Endothelial cell of umbilical vein (primary cell): ENCODE measurements around the gene COASY. TPM values are rescaled to one million over a fixed set of nuclear protein-coding genes. Genes with fewer than 3 reads are reported as not detected.

Source experiments
- BruUV-seq: library from RNA; stranded (reverse); fragments of 400-500 nt; replicated peaks from 2 replicates; lab custom pipeline; 2021; lab: Mats Ljungman, UMichigan
- CTCF ChIA-PET: fragments of 300-600, 350-600 bp; sonication (Branson Sonifier 250); formaldehyde crosslinking; loops from one replicate; lab custom pipeline; 2021; ENCODE audit warnings: antibody characterized with exemption, inconsistent platforms; lab: Charles Lee
- POLR2A ChIA-PET: fragments of 300-600, 350-600 bp; sonication (Branson Sonifier 250); formaldehyde crosslinking; loops from one replicate; lab custom pipeline; 2021; ENCODE audit warnings: antibody characterized with exemption, inconsistent platforms; lab: Charles Lee
- DNase-seq: peaks from one replicate; pipeline ENCODE4 v3.0.0-alpha.2; 2011; ENCODE audit warnings: low read depth, low spot score
- FAIRE-seq: peaks from 2 replicates; lab custom pipeline; 2011; peaks lifted over from hg19 to GRCh38; lab: Jason Lieb, UNC
- H2AFZ ChIP-seq: 2 replicates; pipeline ENCODE4 v1.6.0; 2012; ENCODE audit warnings: low read depth, low read length, control low read depth, inconsistent platforms
- H3K27ac ChIP-seq: 2 replicates; pipeline ENCODE4 v1.5.1; 2011; ENCODE audit warnings: low read depth, mild to moderate bottlenecking, control low read depth, low read length, moderate library complexity; ENCODE audit not compliant: insufficient read depth
- H3K27me3 ChIP-seq, 2 experiments: 2 replicates each; pipeline versions ENCODE4 v1.6.0 to v1.6.1; 2011; ENCODE audit warnings: low read length in 2 of 2, mixed read lengths in 1 of 2; ENCODE audit not compliant: control insufficient read depth in 2 of 2, insufficient read depth in 2 of 2
- H3K36me3 ChIP-seq, 2 experiments: 2 replicates in 1 of 2; 3 replicates in 1 of 2; pipeline ENCODE4 v1.5.1; 2011; ENCODE audit warnings: low read length in 2 of 2, mild to moderate bottlenecking in 1 of 2, moderate library complexity in 1 of 2; ENCODE audit not compliant: control insufficient read depth in 2 of 2, insufficient read depth in 2 of 2; ENCODE audit errors: extremely low read depth in 1 of 2
- H3K4me1 ChIP-seq: 3 replicates; pipeline ENCODE4 v1.5.1; 2011; ENCODE audit warnings: mild to moderate bottlenecking, low read length; ENCODE audit not compliant: control insufficient read depth, insufficient read depth; ENCODE audit errors: extremely low read depth
- H3K4me2 ChIP-seq: 2 replicates; pipeline ENCODE4 v1.6.1; 2011; ENCODE audit warnings: low read length, control low read depth, mixed read lengths; ENCODE audit not compliant: insufficient read depth
- H3K4me3 ChIP-seq, 3 experiments: fragments of 200-600 bp in 1 of 3; sonication (generic), shearing (Covaris generic) in 1 of 3; replicated peaks in 1 of 3; 2 replicates each; pipeline ENCODE4 v1.5.1; 2011 to 2016; ENCODE audit warnings: control low read depth in 3 of 3, low read length in 3 of 3, mild to moderate bottlenecking in 2 of 3, inconsistent platforms in 1 of 3, low read depth in 1 of 3, moderate library complexity in 1 of 3; ENCODE audit not compliant: insufficient read depth in 1 of 3
- H3K79me2 ChIP-seq: 2 replicates; pipeline ENCODE4 v1.6.0; 2012; ENCODE audit warnings: low read length, inconsistent platforms; ENCODE audit not compliant: control insufficient read depth, insufficient read depth
- H3K9ac ChIP-seq: replicated peaks from 2 replicates; pipeline ENCODE3; 2011; ENCODE audit warnings: low read length, control low read depth; ENCODE audit not compliant: insufficient read depth; ENCODE audit errors: extremely low read depth
- H3K9me1 ChIP-seq: replicated peaks from 3 replicates; pipeline ENCODE4 v1.6.0; 2011; ENCODE audit warnings: mild to moderate bottlenecking, low read length; ENCODE audit not compliant: control insufficient read depth, insufficient read depth; ENCODE audit errors: extremely low read depth
- H3K9me3 ChIP-seq: replicated peaks from 2 replicates; pipeline ENCODE4 v1.5.1; 2012; ENCODE audit warnings: low read length, inconsistent platforms; ENCODE audit not compliant: control insufficient read depth, insufficient read depth
- H4K20me1 ChIP-seq: replicated peaks from 2 replicates; pipeline ENCODE3; 2011; ENCODE audit warnings: mild to moderate bottlenecking, low read length; ENCODE audit not compliant: control insufficient read depth, insufficient read depth; ENCODE audit errors: extremely low read depth
- CTCF ChIP-seq, 2 donors: IDR thresholded peaks; 1 replicate in 1 of 2; 2 replicates in 1 of 2; pipeline ENCODE4 v1.5.1; 2011; ENCODE audit warnings: low read length in 2 of 2, mild to moderate bottlenecking in 2 of 2, moderate library complexity in 2 of 2, control low read depth in 1 of 2, inconsistent platforms in 1 of 2, low read depth in 1 of 2; ENCODE audit not compliant: insufficient read depth in 1 of 2; ENCODE audit errors: extremely low read depth in 1 of 2
- EZH2 ChIP-seq: IDR thresholded peaks from 2 replicates; pipeline ENCODE4 v1.6.1; 2012; ENCODE audit warnings: borderline replicate concordance, low read depth, mild to moderate bottlenecking, moderate library complexity, low read length, inconsistent platforms; ENCODE audit not compliant: severe bottlenecking
- FOS ChIP-seq: IDR thresholded peaks from 2 replicates; pipeline ENCODE4 v1.6.1; 2011; ENCODE audit warnings: mild to moderate bottlenecking, low read length, moderate library complexity, borderline replicate concordance; ENCODE audit not compliant: insufficient read depth
- GATA2 ChIP-seq: IDR thresholded peaks from 2 replicates; pipeline ENCODE4 v1.7.0; 2011; ENCODE audit warnings: low read depth, mild to moderate bottlenecking, moderate library complexity, mixed read lengths, low read length; ENCODE audit not compliant: insufficient read length, insufficient read depth
- JUN ChIP-seq: IDR thresholded peaks from 2 replicates; pipeline ENCODE4 v1.6.1; 2011; ENCODE audit warnings: borderline replicate concordance, low read depth; ENCODE audit not compliant: insufficient read length, insufficient read depth
- MYC ChIP-seq: IDR thresholded peaks from one replicate; pipeline ENCODE4 v1.6.1; 2011; ENCODE audit warnings: mild to moderate bottlenecking, low read depth, low read length
- POLR2A ChIP-seq: IDR thresholded peaks from 2 replicates; pipeline ENCODE4 v1.6.1; 2012; ENCODE audit warnings: low read depth, mild to moderate bottlenecking, control low read depth, low read length
- POLR2AphosphoS5 ChIP-seq: IDR thresholded peaks from 2 replicates; pipeline ENCODE4 v1.6.1; 2012; ENCODE audit warnings: low read depth, mild to moderate bottlenecking, control low read depth, low read length, moderate library complexity; ENCODE audit not compliant: insufficient read depth
- dilution Hi-C: fragments of 300-500 bp; cut with MboI; formaldehyde crosslinking; loops from one replicate; pipeline ENCODE4 v1.15.0; 2019; ENCODE audit warnings: low sequenced_read_pairs; ENCODE audit not compliant: extremely low pct_ligation_motif_present
- intact Hi-C: fragments of 100-400 bp; cut with micrococcal nuclease; formaldehyde crosslinking; loops from one replicate; pipeline ENCODE4 v1.10.0; 2022
- polyA plus RNA-seq, 4 experiments: library from polyadenylated mRNA; depleted of rRNA in 3 of 4; stranded (reverse) in 3 of 4; unstranded in 1 of 4; fragments of >200 nt; gene quantifications; 2 replicates each; pipeline versions ENCODE4 v1.2.1 to v1.2.3, GENCODE V29; 2011 to 2012; ENCODE audit warnings: missing spikeins in 1 of 4
- total RNA-seq: library from RNA; stranded (reverse); gene quantifications from 2 replicates; pipeline ENCODE4 v1.2.3, GENCODE V29; 2021
- TF ChIP-seq, protein P1 (sequence below): IDR thresholded peaks from 2 replicates; pipeline ENCODE4 v1.6.1; 2011; ENCODE audit not compliant: insufficient read depth, insufficient read length

COASY gene
- total and polyA plus RNA-seq, 2 donors (not counting 3 experiments of a cell fraction or from before 2014, with no cell fraction given) = 39.6 to 69.2 TPM

- BruUV-seq = no TSS peak
- peaks cover 27% of the 10 kb centered on the region for H3K4me1 ChIP-seq
- no peak overlapping the region for H3K27ac ChIP-seq
- H3K4me3 ChIP-seq = no peak overlapping the region
- TF ChIP-seq FOS (no peak), POLR2A (no peak), POLR2AphosphoS5 (no peak), EZH2 (no peak), GATA2 (no peak), CTCF (IDR thresholded peaks at IDR 0.05; ENCODE audit: extremely low read depth in 1 of 2, insufficient read depth in 1 of 2, low read depth in 1 of 2, low read length in 2 of 2) (no peak), JUN (no peak), MYC (no peak)
- TF ChIP-seq, protein P1, sequence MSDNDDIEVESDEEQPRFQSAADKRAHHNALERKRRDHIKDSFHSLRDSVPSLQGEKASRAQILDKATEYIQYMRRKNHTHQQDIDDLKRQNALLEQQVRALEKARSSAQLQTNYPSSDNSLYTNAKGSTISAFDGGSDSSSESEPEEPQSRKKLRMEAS = no peak
- no peaks in the 10 kb centered on the region for H3K9me1 ChIP-seq
- H3K27me3 ChIP-seq = no peaks in the 10 kb centered on the region
- POLR2A ChIA-PET = no interaction called here
- H3K9me3 ChIP-seq = no peaks in the 10 kb centered on the region
- peaks cover 6 to 24% of the 10 kb centered on the region in 2 experiments for H3K36me3 ChIP-seq
- H3K9ac ChIP-seq = no peak overlapping the region
- DNase-seq (no peak), FAIRE-seq (no peak)
- CTCF ChIA-PET = interaction anchor here (2.1 kb wide), 1 partner anchor 14 kb away, joined by 9 read pairs; the partner anchor contains the start of gene PSMC3IP
- H3K4me2 ChIP-seq = no peak overlapping the region
- H3K79me2 ChIP-seq = peaks cover 34% of the 10 kb centered on the region
- no peak overlapping the region for H2AFZ ChIP-seq
- intact Hi-C loops = no loop called here
- dilution Hi-C loops = no loop called here
- no peaks in the 10 kb centered on the region for H4K20me1 ChIP-seq
Observed at GRCh38 chr17:42563950-42564349, 2.0 kb downstream of the COASY start.
